Prostate gland (tissue), 2 donors: ENCODE data around the gene ASCC3.

ENCODE experiments used
- POLR2A ChIP-seq: fragments of 450-650 bp; IDR thresholded peaks from one replicate; pipeline ENCODE4 v1.6.1; 2016; ENCODE audit warnings: antibody characterized with exemption, mild to moderate bottlenecking
- POLR2AphosphoS5 ChIP-seq: sonication (generic); formaldehyde crosslinking; IDR thresholded peaks from one replicate; pipeline ENCODE4 v1.6.1; 2017; ENCODE audit warnings: antibody characterized with exemption
- TF ChIP-seq, protein P1 (sequence below), 4 experiments: fragments of 200-600 bp in 2 of 4; fragments of 450-650 bp in 2 of 4; sonication (generic) in 2 of 4; IDR thresholded peaks; 1 replicate in 3 of 4; 2 replicates in 1 of 4; pipeline ENCODE4 v1.5.1; 2016 to 2019; ENCODE audit warnings: antibody characterized with exemption in 4 of 4, mild to moderate bottlenecking in 2 of 4, moderate library complexity in 2 of 4

GRCh38 chr6:100923481-100924165 is 42.5 kb upstream of the ASCC3 start:
- TF ChIP-seq, protein P1, sequence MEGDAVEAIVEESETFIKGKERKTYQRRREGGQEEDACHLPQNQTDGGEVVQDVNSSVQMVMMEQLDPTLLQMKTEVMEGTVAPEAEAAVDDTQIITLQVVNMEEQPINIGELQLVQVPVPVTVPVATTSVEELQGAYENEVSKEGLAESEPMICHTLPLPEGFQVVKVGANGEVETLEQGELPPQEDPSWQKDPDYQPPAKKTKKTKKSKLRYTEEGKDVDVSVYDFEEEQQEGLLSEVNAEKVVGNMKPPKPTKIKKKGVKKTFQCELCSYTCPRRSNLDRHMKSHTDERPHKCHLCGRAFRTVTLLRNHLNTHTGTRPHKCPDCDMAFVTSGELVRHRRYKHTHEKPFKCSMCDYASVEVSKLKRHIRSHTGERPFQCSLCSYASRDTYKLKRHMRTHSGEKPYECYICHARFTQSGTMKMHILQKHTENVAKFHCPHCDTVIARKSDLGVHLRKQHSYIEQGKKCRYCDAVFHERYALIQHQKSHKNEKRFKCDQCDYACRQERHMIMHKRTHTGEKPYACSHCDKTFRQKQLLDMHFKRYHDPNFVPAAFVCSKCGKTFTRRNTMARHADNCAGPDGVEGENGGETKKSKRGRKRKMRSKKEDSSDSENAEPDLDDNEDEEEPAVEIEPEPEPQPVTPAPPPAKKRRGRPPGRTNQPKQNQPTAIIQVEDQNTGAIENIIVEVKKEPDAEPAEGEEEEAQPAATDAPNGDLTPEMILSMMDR (IDR thresholded peaks at IDR 0.05), result no peak
- TF ChIP-seq POLR2A (no peak), POLR2AphosphoS5 (no peak)
